Natural killer cell treated with Interleukin-12 subunit alpha and Interleukin-12 subunit beta and Interleukin-15 and Interleukin-18, amount 100 ng/mL, for 72 hours (primary cell): ENCODE data around the gene ZNF385C. TPM values are rescaled to one million over a fixed set of nuclear protein-coding genes. Genes with fewer than 3 reads are reported as not detected.
A peak's percentile ranks its signal among the peaks of the same experiment; 100 is the strongest.

Experiments used
- ATAC-seq, 2 donors: fragments of 150-1000 bp; cut with Tn5 transposase in 1 of 2; sonication (Bioruptor Pico), chemical (Tn5 transposase) in 1 of 2; 2 replicates each; pipeline ENCODE4 v1.10.0; 2021
- DNase-seq: peaks from one replicate; pipeline ENCODE4 v3.0.0; 2022; ENCODE audit warnings: low spot score
- H3K27ac Mint-ChIP-seq, 2 donors: 1 replicate in 1 of 2; 2 replicates in 1 of 2; pipeline ENCODE4 v1.8.0; 2022; ENCODE audit warnings: mixed read lengths in 2 of 2, mild to moderate bottlenecking in 1 of 2, moderate library complexity in 1 of 2
- H3K27me3 Mint-ChIP-seq, 2 donors: 1 replicate in 1 of 2; 2 replicates in 1 of 2; pipeline ENCODE4 v1.8.0; 2022; ENCODE audit warnings: mixed read lengths in 2 of 2
- H3K36me3 Mint-ChIP-seq: one replicate; pipeline ENCODE4 v1.8.0; 2022; ENCODE audit warnings: mixed read lengths
- H3K4me1 Mint-ChIP-seq, 2 donors: 1 replicate in 1 of 2; 2 replicates in 1 of 2; pipeline ENCODE4 v1.8.0; 2022; ENCODE audit warnings: low read depth in 2 of 2, mixed read lengths in 2 of 2, mild to moderate bottlenecking in 1 of 2
- H3K4me3 Mint-ChIP-seq: one replicate; pipeline ENCODE4 v1.8.0; 2022; ENCODE audit warnings: mixed read lengths
- H3K9me3 Mint-ChIP-seq: 2 replicates; pipeline ENCODE4 v1.8.0; 2022; ENCODE audit warnings: mixed read lengths
- total RNA-seq, 2 donors: library from RNA; stranded (reverse); gene quantifications; one replicate each; pipeline ENCODE4 v1.2.3, GENCODE V29; 2022

The ZNF385C gene
- total RNA-seq, 2 donors from 2014 or later: not detected

GRCh38 chr17:42051013-42051400 is 47.3 kb downstream of the ZNF385C start:
- peaks cover 36 to 39% of the 10 kb centered on the region in 2 donors for H3K27me3 Mint-ChIP-seq
- DNase-seq: no peak

DNA sequence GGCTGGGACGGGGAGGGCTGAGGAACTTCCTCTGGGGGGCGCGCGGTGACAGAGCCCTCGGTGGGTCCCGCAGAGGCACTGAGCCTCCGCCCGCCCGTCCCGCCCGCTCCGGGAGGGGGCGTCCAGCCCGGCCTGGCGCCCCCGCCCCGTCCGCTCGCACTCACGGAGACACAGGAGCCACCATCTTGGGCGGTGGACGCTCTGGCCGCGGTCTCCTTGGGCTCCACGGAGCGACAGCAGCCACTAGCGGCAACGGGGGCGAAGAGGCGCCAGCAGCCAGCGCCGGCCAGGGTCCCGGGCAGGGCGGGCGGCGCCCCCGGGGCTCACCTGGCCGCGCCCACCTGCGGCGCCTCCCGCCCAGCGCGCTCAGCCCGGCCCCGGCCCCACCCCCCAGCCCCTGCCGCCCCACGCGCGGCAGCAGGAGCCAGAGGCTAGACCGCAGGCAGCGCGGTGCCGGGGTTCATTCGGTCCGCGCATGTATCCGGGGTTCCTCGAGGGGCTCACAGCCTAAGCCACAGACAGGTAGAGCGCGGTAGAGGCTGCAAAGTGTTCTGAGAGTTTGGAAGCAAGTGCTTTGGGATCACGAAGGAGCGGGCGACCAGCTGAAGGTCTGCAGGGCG is 47.8 kb downstream of the ZNF385C start, which contains the start of gene C17orf113:
Gene C17orf113 (minus strand): TSS at position 209 of the 620 bp plus-strand sequence. CDS start 7,225 bp downstream, outside the sequence.
- Mint-ChIP-seq H3K27me3 (peaks cover 36 to 39% of the 10 kb centered on the region in 2 donors), H3K4me1 (peaks cover 4 to 5% of the 10 kb centered on the region in 2 donors), H3K27ac (no peak within 1 kb of the TSS), H3K9me3 (no peaks in the 10 kb centered on the region), H3K4me3 (peak within 1 kb of the TSS; percentile 70), H3K36me3 (no peaks in the 10 kb centered on the region)
- peak; percentile 66 to 75 for ATAC-seq
- no peak for DNase-seq

More at GRCh38 chr17:42051013-42051400, 47.3 kb downstream of the ZNF385C start:
- H3K36me3 Mint-ChIP-seq: no peaks in the 10 kb centered on the region
- peaks cover 4 to 5% of the 10 kb centered on the region in 2 donors for H3K4me1 Mint-ChIP-seq
- no peaks in the 10 kb centered on the region for H3K9me3 Mint-ChIP-seq
- ATAC-seq: no peak
- H3K4me3 Mint-ChIP-seq: peak overlapping the region; percentile 70
- no peak overlapping the region for H3K27ac Mint-ChIP-seq

GRCh38 chr17:42049834-42050392 is 48.4 kb downstream of the ZNF385C start:
- Mint-ChIP-seq H3K27me3 (peaks cover 34 to 39% of the 10 kb centered on the region in 2 donors), H3K4me3 (peak overlapping the region; percentile 32), H3K27ac (no peak overlapping the region), H3K36me3 (no peaks in the 10 kb centered on the region), H3K9me3 (no peaks in the 10 kb centered on the region), H3K4me1 (peaks cover 4 to 5% of the 10 kb centered on the region in 2 donors)
- ATAC-seq (no peak), DNase-seq (no peak)

DNA sequence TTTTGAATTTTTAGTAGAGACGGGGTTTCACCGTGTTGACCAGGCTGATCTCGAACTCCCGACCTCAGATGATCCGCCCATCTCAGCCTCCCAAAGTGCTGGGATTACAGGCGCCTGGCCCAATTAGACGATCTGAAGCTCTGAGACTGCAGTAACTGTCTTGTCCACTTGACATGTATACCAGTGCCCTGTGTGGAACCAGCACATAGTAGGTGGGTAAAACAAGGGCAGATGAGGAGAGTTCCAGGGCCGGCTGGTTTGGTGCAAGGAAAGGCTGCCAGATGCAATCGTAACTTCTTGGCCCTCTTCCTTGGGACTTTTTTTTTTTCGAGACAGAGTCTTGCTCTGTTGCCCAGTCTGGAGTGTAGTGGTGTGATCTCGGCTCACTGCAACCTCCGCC is 50.9 kb downstream of the ZNF385C start:
- no peaks in the 10 kb centered on the region for H3K36me3 Mint-ChIP-seq
- peaks cover 24 to 33% of the 10 kb centered on the region in 2 donors for H3K27me3 Mint-ChIP-seq
- H3K27ac Mint-ChIP-seq: no peak overlapping the region
- H3K9me3 Mint-ChIP-seq: no peaks in the 10 kb centered on the region
- DNase-seq: no peak
- ATAC-seq: no peak
- H3K4me3 Mint-ChIP-seq: no peak overlapping the region
- H3K4me1 Mint-ChIP-seq: peaks cover 4 to 5% of the 10 kb centered on the region in 2 donors

DNA sequence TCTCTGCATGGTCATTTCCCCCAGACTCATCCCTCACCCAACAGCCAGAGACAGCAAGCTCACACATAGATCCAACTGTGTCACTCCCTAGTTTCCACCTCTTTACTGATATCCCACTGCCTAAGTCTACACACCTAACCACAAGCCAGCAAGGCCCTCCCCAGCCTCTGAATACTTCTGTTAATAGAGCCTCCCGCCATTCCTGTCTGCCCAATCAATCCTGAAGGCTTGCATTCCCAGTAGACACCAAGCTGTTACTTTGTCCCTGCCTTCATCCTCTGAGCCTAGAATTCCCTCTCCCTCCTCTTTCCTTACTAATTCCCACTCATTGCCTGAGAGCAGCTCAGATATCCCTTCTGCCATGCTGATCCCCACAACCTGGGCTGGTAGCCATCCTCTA is 52.6 kb downstream of the ZNF385C start:
- H3K27ac Mint-ChIP-seq: no peak overlapping the region
- DNase-seq: no peak
- peaks cover under 1 to 1% of the 10 kb centered on the region in 2 donors for H3K4me1 Mint-ChIP-seq
- no peak for ATAC-seq
- H3K27me3 Mint-ChIP-seq: peaks cover 11 to 17% of the 10 kb centered on the region in 2 donors
- no peaks in the 10 kb centered on the region for H3K36me3 Mint-ChIP-seq
- no peaks in the 10 kb centered on the region for H3K9me3 Mint-ChIP-seq
- no peak overlapping the region for H3K4me3 Mint-ChIP-seq

- Mint-ChIP-seq H3K4me1 (no peaks in the 10 kb centered on the region), H3K4me3 (no peak overlapping the region), H3K27ac (no peak overlapping the region), H3K36me3 (no peaks in the 10 kb centered on the region), H3K27me3 (no peaks in the 10 kb centered on the region), H3K9me3 (no peaks in the 10 kb centered on the region)
- ATAC-seq (no peak), DNase-seq (no peak)
Observed at GRCh38 chr17:42042598-42043319, 55.5 kb downstream of the ZNF385C start.

GRCh38 chr17:42041619-42042018 is 56.7 kb downstream of the ZNF385C start:
- Mint-ChIP-seq H3K27ac (no peak overlapping the region), H3K4me3 (no peak overlapping the region)
- no peak for DNase-seq

GRCh38 chr17:42040818-42041217 is 57.5 kb downstream of the ZNF385C start:
- no peaks in the 10 kb centered on the region for H3K36me3 Mint-ChIP-seq
- no peak overlapping the region for H3K27ac Mint-ChIP-seq
- DNase-seq (no peak), ATAC-seq (no peak)
- no peak overlapping the region for H3K4me3 Mint-ChIP-seq
- H3K27me3 Mint-ChIP-seq: no peaks in the 10 kb centered on the region
- no peaks in the 10 kb centered on the region for H3K4me1 Mint-ChIP-seq
- no peaks in the 10 kb centered on the region for H3K9me3 Mint-ChIP-seq

More at GRCh38 chr17:42041619-42042018, 56.7 kb downstream of the ZNF385C start:
- no peak for ATAC-seq
- Mint-ChIP-seq H3K36me3 (no peaks in the 10 kb centered on the region), H3K27me3 (no peaks in the 10 kb centered on the region), H3K9me3 (no peaks in the 10 kb centered on the region), H3K4me1 (no peaks in the 10 kb centered on the region)

DNA sequence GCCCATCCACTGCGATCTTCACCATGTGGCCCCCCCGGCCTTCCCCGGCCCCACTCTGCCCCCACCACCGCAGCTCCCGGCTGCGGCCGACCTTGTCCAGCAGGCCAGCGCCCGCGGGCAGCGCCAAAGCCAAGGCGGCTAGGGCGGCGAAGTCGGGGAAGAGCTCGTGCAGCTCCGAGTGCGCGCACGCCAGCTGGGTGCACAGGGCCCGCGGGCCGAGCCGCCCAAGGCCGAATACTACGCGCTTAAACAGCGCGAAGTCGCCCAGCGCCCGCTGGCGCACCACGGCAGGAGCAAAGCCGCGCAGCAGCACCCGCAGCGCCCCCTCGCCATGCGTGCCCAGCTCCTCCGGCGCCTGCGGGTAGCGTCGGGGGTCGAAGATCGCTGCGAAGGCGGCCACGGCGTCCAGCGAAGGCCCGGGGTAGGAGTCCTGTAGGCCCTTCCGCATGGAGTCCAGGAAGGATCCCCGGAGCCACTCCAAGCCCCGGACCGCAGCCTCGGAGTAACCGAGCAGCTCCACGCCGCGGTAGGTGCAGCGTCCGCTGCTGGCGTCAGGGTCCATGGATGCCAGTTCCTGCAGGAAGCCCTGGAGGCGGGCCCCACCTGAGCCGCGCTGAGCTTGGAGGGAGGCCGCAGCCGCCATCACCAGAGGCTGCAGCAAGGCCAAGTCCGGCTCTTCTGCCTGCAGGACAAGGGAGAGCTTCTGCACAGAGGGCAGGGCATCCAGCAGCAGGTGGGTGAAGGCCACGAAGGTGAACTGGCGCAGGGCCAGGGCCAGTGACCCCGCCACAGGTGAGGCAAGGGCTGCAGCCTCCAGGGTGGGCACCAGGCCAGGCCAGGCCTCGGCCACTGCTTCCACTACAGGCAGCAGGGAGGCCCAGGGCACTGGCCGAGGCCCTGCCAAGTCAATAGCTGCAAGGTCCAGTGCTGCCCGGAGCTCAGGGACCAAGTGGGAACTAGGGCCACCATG is 58.2 kb downstream of the ZNF385C start:
- no peak for ATAC-seq
- Mint-ChIP-seq H3K27me3 (no peaks in the 10 kb centered on the region), H3K27ac (no peak overlapping the region), H3K4me1 (no peaks in the 10 kb centered on the region), H3K9me3 (no peaks in the 10 kb centered on the region), H3K36me3 (no peaks in the 10 kb centered on the region), H3K4me3 (no peak overlapping the region)
- no peak for DNase-seq

DNA sequence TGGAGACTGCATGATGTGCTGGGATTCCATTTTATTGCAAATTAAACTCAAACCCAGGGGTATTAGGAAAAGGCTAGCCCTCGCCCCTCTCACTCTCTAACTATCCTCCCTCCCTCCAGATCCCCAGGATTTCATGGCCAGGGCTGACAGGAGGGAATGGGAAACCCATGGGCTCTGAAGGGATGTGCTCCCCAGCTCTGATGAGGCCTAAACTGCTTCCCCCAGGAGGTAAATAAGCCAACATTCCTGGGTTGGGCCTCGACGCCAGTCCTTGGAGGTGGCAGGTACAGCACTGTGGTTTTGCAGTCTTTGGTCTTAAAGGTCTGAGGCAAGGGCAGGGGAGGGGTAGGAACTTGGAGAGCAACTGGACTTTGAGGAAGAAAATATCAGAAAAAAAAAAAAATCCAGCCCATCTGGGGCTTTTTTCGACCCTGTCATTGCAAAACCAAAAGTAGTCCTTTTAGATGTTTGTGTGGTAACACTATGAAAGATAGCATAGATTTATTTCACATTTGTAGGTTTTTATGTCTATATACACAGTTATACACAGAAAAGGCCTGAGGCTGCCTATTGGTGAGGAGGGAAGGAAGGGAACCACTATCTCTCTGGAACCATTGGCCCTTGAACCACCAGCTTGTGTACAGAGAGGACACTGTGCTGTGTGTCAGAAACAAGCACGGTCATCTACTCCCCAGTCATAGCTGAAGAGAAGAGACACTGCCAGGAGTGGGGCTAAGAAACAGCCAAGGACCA is 59.9 kb downstream of the ZNF385C start:
- ATAC-seq: peak; percentile 41 to 58
- peaks cover 0 to 3% of the 10 kb centered on the region in 2 donors for H3K4me1 Mint-ChIP-seq

DNA sequence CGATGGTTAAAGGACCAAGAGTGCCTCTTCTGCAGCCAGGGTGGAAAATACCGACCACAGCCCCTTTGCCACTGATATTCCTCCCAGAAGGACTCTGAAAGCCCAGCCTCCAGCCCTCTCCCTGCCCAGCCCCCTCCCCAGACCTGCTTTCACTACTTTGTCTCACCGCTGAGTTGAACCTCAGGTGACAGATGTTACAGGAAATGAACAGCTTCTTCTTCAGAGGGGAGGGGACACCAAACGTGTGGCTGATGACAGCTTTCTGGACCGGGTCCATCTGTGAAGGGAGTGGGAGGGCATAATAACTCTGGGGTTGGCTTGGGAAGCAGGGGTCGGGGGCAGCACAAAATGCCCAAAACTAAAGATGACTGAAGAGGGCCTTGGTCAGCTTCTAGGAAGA is 64.2 kb downstream of the ZNF385C start:
- ATAC-seq: no peak

More for the DNA sequence above, 59.9 kb downstream of the ZNF385C start:
- no peaks in the 10 kb centered on the region for H3K36me3 Mint-ChIP-seq
- H3K27ac Mint-ChIP-seq: peak overlapping the region in 1 of 2 donors; percentile 25
- peaks cover 0 to 2% of the 10 kb centered on the region in 2 donors for H3K27me3 Mint-ChIP-seq
- H3K9me3 Mint-ChIP-seq: no peaks in the 10 kb centered on the region
- no peak overlapping the region for H3K4me3 Mint-ChIP-seq
- no peak for DNase-seq

GRCh38 chr17:42031584-42031983 is 66.7 kb downstream of the ZNF385C start:
- Mint-ChIP-seq H3K27ac (no peak overlapping the region), H3K36me3 (no peaks in the 10 kb centered on the region), H3K9me3 (no peaks in the 10 kb centered on the region), H3K4me3 (no peak overlapping the region), H3K27me3 (peaks cover 0 to 5% of the 10 kb centered on the region in 2 donors), H3K4me1 (peaks cover 0 to 6% of the 10 kb centered on the region in 2 donors)
- ATAC-seq (no peak), DNase-seq (no peak)

More for the DNA sequence above, 64.2 kb downstream of the ZNF385C start:
- no peaks in the 10 kb centered on the region for H3K36me3 Mint-ChIP-seq
- peaks cover 0 to 3% of the 10 kb centered on the region in 2 donors for H3K4me1 Mint-ChIP-seq
- H3K27ac Mint-ChIP-seq: peak overlapping the region in 1 of 2 donors; percentile 51
- no peaks in the 10 kb centered on the region for H3K9me3 Mint-ChIP-seq
- DNase-seq: no peak
- H3K27me3 Mint-ChIP-seq: peaks cover 0 to 2% of the 10 kb centered on the region in 2 donors
- H3K4me3 Mint-ChIP-seq: no peak overlapping the region

GRCh38 chr17:42028791-42029127 is 69.5 kb downstream of the ZNF385C start:
- no peak overlapping the region for H3K27ac Mint-ChIP-seq
- peaks cover 0 to 3% of the 10 kb centered on the region in 2 donors for H3K27me3 Mint-ChIP-seq
- DNase-seq (no peak), ATAC-seq (no peak)
- H3K9me3 Mint-ChIP-seq: no peaks in the 10 kb centered on the region
- H3K4me1 Mint-ChIP-seq: peaks cover 6 to 8% of the 10 kb centered on the region in 2 donors
- H3K36me3 Mint-ChIP-seq: no peaks in the 10 kb centered on the region
- H3K4me3 Mint-ChIP-seq: no peak overlapping the region
